ENCODE measurements around the gene SLC22A7. TPM values are rescaled to one million over a fixed set of nuclear protein-coding genes. Genes with fewer than 3 reads are reported as not detected.

SLC22A7 gene
- total and polyA plus RNA-seq, 2 donors from 2014 or later: 2.0 to 34.8 TPM

DNA sequence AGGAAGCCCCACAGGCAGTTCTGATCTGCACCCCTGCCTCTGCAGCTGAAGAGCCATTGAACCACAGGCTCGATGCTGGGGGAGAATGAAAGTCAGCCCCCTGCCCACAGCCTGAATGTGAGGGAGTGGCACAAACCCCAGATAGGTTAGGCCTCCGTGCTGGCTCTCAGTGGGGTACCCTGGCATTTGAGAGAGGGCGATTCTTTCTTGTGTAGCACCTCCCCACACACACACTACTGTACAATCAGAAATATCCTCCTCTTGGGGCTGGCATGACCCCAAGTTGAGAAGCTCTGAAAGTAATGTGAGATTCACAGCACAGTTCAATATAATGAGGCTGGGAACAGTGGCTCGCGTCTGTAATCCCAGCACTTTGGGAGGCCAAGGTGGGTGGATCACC lies 36.9 kb upstream of the SLC22A7 start:
- H3K4me1 ChIP-seq (ENCODE audit: control insufficient read depth in 2 of 3, insufficient read depth in 2 of 3, low read depth in 1 of 3, low read length in 3 of 3): no peaks in the 10 kb centered on the region
- H3K9ac ChIP-seq (ENCODE audit: low read length in 3 of 3): no peak overlapping the region
- H3K9me3 ChIP-seq (ENCODE audit: control insufficient read depth in 2 of 3, insufficient read depth in 1 of 3, low read length in 3 of 3): no peaks in the 10 kb centered on the region
- H3K27me3 ChIP-seq (ENCODE audit: control insufficient read depth, insufficient read depth, low read length): no peaks in the 10 kb centered on the region
- DNase-seq (peak in 1 of 5 donors; percentile 43), FAIRE-seq (no peak)
- no peak overlapping the region for H3K27ac ChIP-seq (ENCODE audit: low read depth in 2 of 2, low read length in 2 of 2)
- H3K36me3 ChIP-seq (ENCODE audit: control insufficient read depth in 2 of 3, insufficient read depth in 3 of 3, low read length in 3 of 3): no peaks in the 10 kb centered on the region
- no peak overlapping the region for H3K4me3 ChIP-seq (ENCODE audit: low read length in 3 of 3)
- TF ChIP-seq, protein P1, sequence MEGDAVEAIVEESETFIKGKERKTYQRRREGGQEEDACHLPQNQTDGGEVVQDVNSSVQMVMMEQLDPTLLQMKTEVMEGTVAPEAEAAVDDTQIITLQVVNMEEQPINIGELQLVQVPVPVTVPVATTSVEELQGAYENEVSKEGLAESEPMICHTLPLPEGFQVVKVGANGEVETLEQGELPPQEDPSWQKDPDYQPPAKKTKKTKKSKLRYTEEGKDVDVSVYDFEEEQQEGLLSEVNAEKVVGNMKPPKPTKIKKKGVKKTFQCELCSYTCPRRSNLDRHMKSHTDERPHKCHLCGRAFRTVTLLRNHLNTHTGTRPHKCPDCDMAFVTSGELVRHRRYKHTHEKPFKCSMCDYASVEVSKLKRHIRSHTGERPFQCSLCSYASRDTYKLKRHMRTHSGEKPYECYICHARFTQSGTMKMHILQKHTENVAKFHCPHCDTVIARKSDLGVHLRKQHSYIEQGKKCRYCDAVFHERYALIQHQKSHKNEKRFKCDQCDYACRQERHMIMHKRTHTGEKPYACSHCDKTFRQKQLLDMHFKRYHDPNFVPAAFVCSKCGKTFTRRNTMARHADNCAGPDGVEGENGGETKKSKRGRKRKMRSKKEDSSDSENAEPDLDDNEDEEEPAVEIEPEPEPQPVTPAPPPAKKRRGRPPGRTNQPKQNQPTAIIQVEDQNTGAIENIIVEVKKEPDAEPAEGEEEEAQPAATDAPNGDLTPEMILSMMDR (IDR thresholded peaks at IDR 0.05; ENCODE audit: borderline replicate concordance, extremely low read depth, insufficient read depth): no peak
- intact Hi-C loops (cut with DNase I): loop anchor here (10.0 kb wide), 1 partner anchor 74 kb away; no protein-coding TSS in a partner anchor

GRCh38 chr6:43262000-43262779 lies 35.9 kb upstream of the SLC22A7 start:
- intact Hi-C loops (cut with DNase I): loop anchor here (10.0 kb wide), 1 partner anchor 73 kb away; no protein-coding TSS in a partner anchor
- no peak overlapping the region for H3K27ac ChIP-seq (ENCODE audit: low read depth in 2 of 2, low read length in 2 of 2)
- DNase-seq: no peak

DNA sequence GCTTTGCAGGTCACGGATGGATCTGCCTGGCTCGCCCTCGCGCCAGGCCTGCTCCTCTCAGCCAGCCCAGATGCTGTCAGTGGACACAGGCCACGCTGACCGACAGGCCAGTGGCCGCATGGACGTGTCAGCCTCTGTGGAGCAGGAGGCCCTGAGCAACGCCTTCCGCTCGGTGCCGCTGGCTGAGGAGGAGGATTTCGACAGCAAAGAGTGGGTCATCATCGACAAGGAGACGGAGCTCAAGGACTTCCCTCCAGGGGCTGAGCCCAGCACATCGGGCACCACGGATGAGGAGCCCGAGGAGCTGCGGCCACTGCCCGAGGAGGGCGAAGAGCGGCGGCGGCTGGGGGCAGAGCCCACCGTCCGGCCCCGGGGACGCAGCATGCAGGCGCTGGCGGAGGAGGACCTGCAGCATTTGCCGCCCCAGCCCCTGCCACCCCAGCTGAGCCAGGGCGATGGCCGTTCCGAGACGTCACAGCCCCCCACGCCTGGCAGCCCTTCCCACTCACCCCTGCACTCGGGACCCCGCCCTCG lies 35.2 kb upstream of the SLC22A7 start:
- H3K27me3 ChIP-seq (ENCODE audit: control insufficient read depth, insufficient read depth, low read length): no peaks in the 10 kb centered on the region
- H3K4me1 ChIP-seq (ENCODE audit: control insufficient read depth in 2 of 3, insufficient read depth in 2 of 3, low read depth in 1 of 3, low read length in 3 of 3): peaks cover 0 to 2% (median under 1%) of the 10 kb centered on the region in 3 donors
- intact Hi-C loops (cut with DNase I): loop anchor here (10.0 kb wide), 1 partner anchor 72 kb away; no protein-coding TSS in a partner anchor
- H3K4me3 ChIP-seq (ENCODE audit: low read length in 3 of 3): no peak overlapping the region
- no peak for DNase-seq
- FAIRE-seq: no peak
- no peak overlapping the region for H3K9ac ChIP-seq (ENCODE audit: low read length in 3 of 3)
- TF ChIP-seq, protein P1 (IDR thresholded peaks at IDR 0.05; ENCODE audit: borderline replicate concordance, extremely low read depth, insufficient read depth): no peak
- H3K27ac ChIP-seq (ENCODE audit: low read depth in 2 of 2, low read length in 2 of 2): no peak overlapping the region
- H3K9me3 ChIP-seq (ENCODE audit: control insufficient read depth in 2 of 3, insufficient read depth in 1 of 3, low read length in 3 of 3): no peaks in the 10 kb centered on the region
- H3K36me3 ChIP-seq (ENCODE audit: control insufficient read depth in 2 of 3, insufficient read depth in 3 of 3, low read length in 3 of 3): no peaks in the 10 kb centered on the region

More at GRCh38 chr6:43262000-43262779, 35.9 kb upstream of the SLC22A7 start:
- no peak for FAIRE-seq
- Histone ChIP-seq H3K36me3 (ENCODE audit: control insufficient read depth in 2 of 3, insufficient read depth in 3 of 3, low read length in 3 of 3) (no peaks in the 10 kb centered on the region), H3K4me1 (ENCODE audit: control insufficient read depth in 2 of 3, insufficient read depth in 2 of 3, low read depth in 1 of 3, low read length in 3 of 3) (no peaks in the 10 kb centered on the region), H3K4me3 (ENCODE audit: low read length in 3 of 3) (no peak overlapping the region), H3K27me3 (ENCODE audit: control insufficient read depth, insufficient read depth, low read length) (no peaks in the 10 kb centered on the region), H3K9me3 (ENCODE audit: control insufficient read depth in 2 of 3, insufficient read depth in 1 of 3, low read length in 3 of 3) (no peaks in the 10 kb centered on the region), H3K9ac (ENCODE audit: low read length in 3 of 3) (no peak overlapping the region)
- TF ChIP-seq, protein P1 (IDR thresholded peaks at IDR 0.05; ENCODE audit: borderline replicate concordance, extremely low read depth, insufficient read depth): no peak
